HepG2 (cell line): Measurements from ENCODE around the gene NFKBIA. TPM values are rescaled to one million over a fixed set of nuclear protein-coding genes. Genes with fewer than 3 reads are reported as not detected.

Source experiments
- BRF2 ChIP-seq: sonication (generic); formaldehyde crosslinking; IDR thresholded peaks from 2 replicates; pipeline ENCODE4 v1.8.1; 2022; ENCODE audit warnings: mild to moderate bottlenecking, missing genetic modification reagents
- CENPX ChIP-seq: sonication (generic); formaldehyde crosslinking; IDR thresholded peaks from 2 replicates; pipeline ENCODE4 v1.9.0; 2021; ENCODE audit warnings: mild to moderate bottlenecking, missing genetic modification reagents, moderate library complexity
- DPF2 ChIP-seq: sonication (generic); formaldehyde crosslinking; IDR thresholded peaks from 2 replicates; pipeline ENCODE4 v1.4.0; 2020; ENCODE audit warnings: mild to moderate bottlenecking, low read depth, missing genetic modification reagents, borderline replicate concordance
- KLF13 ChIP-seq: sonication (generic); formaldehyde crosslinking; IDR thresholded peaks from 2 replicates; pipeline ENCODE4 v1.4.0; 2020; ENCODE audit warnings: mild to moderate bottlenecking, missing genetic modification reagents
- MIER2 ChIP-seq: IDR thresholded peaks from 2 replicates; pipeline ENCODE4 v1.6.1; 2016; ENCODE audit warnings: missing biosample characterization, missing genetic modification reagents
- MLXIP ChIP-seq: sonication (generic); formaldehyde crosslinking; IDR thresholded peaks from 2 replicates; pipeline ENCODE4 v1.9.0; 2021; ENCODE audit warnings: missing genetic modification reagents, borderline replicate concordance
- RORA ChIP-seq: sonication (generic); formaldehyde crosslinking; IDR thresholded peaks from 2 replicates; pipeline ENCODE4 v1.5.0; 2020; ENCODE audit warnings: mild to moderate bottlenecking, missing genetic modification reagents, moderate library complexity
- SALL2 ChIP-seq: sonication (generic); formaldehyde crosslinking; IDR thresholded peaks from 2 replicates; pipeline ENCODE4 v1.8.1; 2023; ENCODE audit warnings: mild to moderate bottlenecking, missing genetic modification reagents, inconsistent platforms
- SETDB1 ChIP-seq: sonication (generic); formaldehyde crosslinking; IDR thresholded peaks from 2 replicates; pipeline ENCODE4 v1.5.1; 2020; ENCODE audit warnings: missing genetic modification reagents, mild to moderate bottlenecking, borderline replicate concordance
- SMAD9 ChIP-seq: sonication (generic); formaldehyde crosslinking; IDR thresholded peaks from 2 replicates; pipeline ENCODE4 v1.5.1; 2020; ENCODE audit warnings: mild to moderate bottlenecking, missing genetic modification reagents
- SNAI1 ChIP-seq: sonication (generic); formaldehyde crosslinking; IDR thresholded peaks from 2 replicates; pipeline ENCODE4 v1.5.0; 2020; ENCODE audit warnings: mild to moderate bottlenecking, missing genetic modification reagents, borderline replicate concordance
- TMF1 ChIP-seq: sonication (generic); formaldehyde crosslinking; IDR thresholded peaks from 2 replicates; pipeline ENCODE4 v1.8.1; 2022; ENCODE audit warnings: low read depth, missing genetic modification reagents
- TRAFD1 ChIP-seq: sonication (generic); formaldehyde crosslinking; IDR thresholded peaks from 2 replicates; pipeline ENCODE4 v1.5.1; 2020; ENCODE audit warnings: missing genetic modification reagents, mild to moderate bottlenecking, borderline replicate concordance
- ZFP91 ChIP-seq: sonication (generic); formaldehyde crosslinking; IDR thresholded peaks from 2 replicates; pipeline ENCODE4 v1.9.0; 2022; ENCODE audit warnings: missing genetic modification reagents, mild to moderate bottlenecking, borderline replicate concordance
- ZKSCAN5 ChIP-seq: sonication (generic); formaldehyde crosslinking; IDR thresholded peaks from 2 replicates; pipeline ENCODE4 v1.5.1; 2020; ENCODE audit warnings: mild to moderate bottlenecking, missing genetic modification reagents
- ZNF552 ChIP-seq: sonication (generic); formaldehyde crosslinking; IDR thresholded peaks from 2 replicates; pipeline ENCODE4 v1.9.0; 2022; ENCODE audit warnings: missing genetic modification reagents, mild to moderate bottlenecking, borderline replicate concordance
- ZNF605 ChIP-seq: sonication (generic); formaldehyde crosslinking; IDR thresholded peaks from 2 replicates; pipeline ENCODE4 v1.8.0; 2022; ENCODE audit warnings: mild to moderate bottlenecking, missing genetic modification reagents
- ZNF740 ChIP-seq: sonication (generic); formaldehyde crosslinking; IDR thresholded peaks from 2 replicates; pipeline ENCODE4 v1.4.0; 2020; ENCODE audit warnings: missing genetic modification reagents
- ZNF776 ChIP-seq: sonication (generic); formaldehyde crosslinking; IDR thresholded peaks from 2 replicates; pipeline ENCODE4 v1.4.0; 2020; ENCODE audit warnings: mild to moderate bottlenecking, missing genetic modification reagents
- polyA plus RNA-seq, 8 experiments: library from polyadenylated mRNA; depleted of rRNA in 3 of 8; stranded (reverse) in 7 of 8; unstranded in 1 of 8; fragments of >200 nt; fragmentation: Illumina TruSeq in 4 of 8; extraction: Trizol in 4 of 8; gene quantifications; 2 replicates each; pipeline versions ENCODE4 v1.2.1 to v1.2.3, GENCODE V29; 2011 to 2016; ENCODE audit warnings: low read depth in 4 of 8, missing spikeins in 1 of 8, mixed read lengths in 1 of 8; ENCODE audit not compliant: insufficient read depth in 1 of 8
- total RNA-seq, 5 experiments: library from RNA; depleted of rRNA; stranded (reverse); fragments of >200 nt; fragmentation: Illumina TruSeq; extraction: Trizol; gene quantifications; 2 replicates each; pipeline ENCODE4 v1.2.3, GENCODE V29; 2016; ENCODE audit warnings: low read depth in 1 of 5

NFKBIA gene
- total and polyA plus RNA-seq, 2 of the 13 experiments (the other 11 are each of a cell fraction or from before 2014, with no cell fraction given): 197 to 319 TPM

GRCh38 chr14:35404449-35405303 is at the start of gene NFKBIA (continued):
- peak; percentile 98 for TF ChIP-seq SALL2 (CRISPR knock-in tag)
- no peak for TF ChIP-seq RORA (CRISPR knock-in tag)
- TF ChIP-seq KLF13 (CRISPR knock-in tag): peak; percentile 66
- peak; percentile 90 for TF ChIP-seq SNAI1 (CRISPR knock-in tag)
- TF ChIP-seq SETDB1: no peak
- TF ChIP-seq ZFP91 (CRISPR knock-in tag): peak; percentile 54
- peak; percentile 70 for TF ChIP-seq DPF2 (CRISPR knock-in tag)
- no peak; the same call in none of the 2 replicates for TF ChIP-seq ZNF552 (CRISPR knock-in tag)
- TF ChIP-seq BRF2 (CRISPR knock-in tag): peak; percentile 84
- peak; percentile 95 for TF ChIP-seq TMF1 (CRISPR knock-in tag)
- peak; percentile 82 for TF ChIP-seq MIER2
- no peak for TF ChIP-seq CENPX (CRISPR knock-in tag)
- peak; percentile 83; the same call in 1 of the 2 replicates for TF ChIP-seq ZNF776 (CRISPR knock-in tag)
- TF ChIP-seq ZNF740 (CRISPR knock-in tag): no peak; the same call in none of the 2 replicates
- peak; percentile 89 for TF ChIP-seq ZNF605 (CRISPR knock-in tag)
- TF ChIP-seq TRAFD1 (CRISPR knock-in tag): peak; percentile 74; the same call in 1 of the 2 replicates
- TF ChIP-seq SMAD9 (CRISPR knock-in tag): no peak; the same call in 1 of the 2 replicates
- peak; percentile 71; the same call in 1 of the 2 replicates for TF ChIP-seq ZKSCAN5 (CRISPR knock-in tag)
- peak; percentile 83 for TF ChIP-seq MLXIP (CRISPR knock-in tag)
